Ectodermal cell (in vitro differentiated cells): ENCODE measurements around the gene INTS6L. TPM values are rescaled to one million over a fixed set of nuclear protein-coding genes. Genes with fewer than 3 reads are reported as not detected.

Experiments
- H3K27ac ChIP-seq: 2 replicates; pipeline ENCODE4 v1.7.0; 2013; ENCODE audit warnings: mild to moderate bottlenecking, low read depth, low read length; ENCODE audit not compliant: insufficient read depth, poor library complexity, severe bottlenecking
- H3K27me3 ChIP-seq: 2 replicates; pipeline ENCODE4 v1.7.0; 2013; ENCODE audit warnings: mild to moderate bottlenecking, low read length; ENCODE audit not compliant: insufficient read depth, control insufficient read depth, poor library complexity, severe bottlenecking
- H3K36me3 ChIP-seq: one replicate; pipeline ENCODE4 v1.7.0; 2013; ENCODE audit warnings: low read length; ENCODE audit not compliant: control insufficient read depth, insufficient read depth
- H3K4me1 ChIP-seq: one replicate; pipeline ENCODE4 v1.7.0; 2013; ENCODE audit warnings: low read length; ENCODE audit not compliant: control insufficient read depth, insufficient read depth
- H3K4me3 ChIP-seq: 2 replicates; pipeline ENCODE4 v1.7.0; 2013; ENCODE audit warnings: low read depth, low read length, control low read depth; ENCODE audit not compliant: insufficient read depth
- H3K9me3 ChIP-seq: 2 replicates; pipeline ENCODE4 v1.7.0; 2013; ENCODE audit warnings: mild to moderate bottlenecking, low read length, moderate library complexity; ENCODE audit not compliant: control insufficient read depth
- WGBS, 2 experiments: methylation state at CpG; one replicate each; pipeline ENCODE4 v1.1.7; 2013; ENCODE audit warnings: missing lambda C conversion rate in 2 of 2; 5-methylcytosine and 5-hydroxymethylcytosine counted together
- polyA plus RNA-seq, 4 experiments: library from polyadenylated mRNA; stranded (reverse); fragments of 50-300 nt; gene quantifications; one replicate each; pipeline ENCODE4 v1.2.3, GENCODE V29; 2013

INTS6L gene
- 13.3 TPM for polyA plus RNA-seq (2013, experiment 1 of 4)
- polyA plus RNA-seq (2013, experiment 2 of 4), result 13.5 TPM
- 9.1 TPM for polyA plus RNA-seq (2013, experiment 3 of 4)
- 10.3 TPM for polyA plus RNA-seq (2013, experiment 4 of 4)

GRCh38 chrX:135520553-135521404, at the start of gene INTS6L:
Gene INTS6L, plus strand, starts transcription at chrX:135520660. Its CDS starts 333 bp downstream, at chrX:135520993.
- Histone ChIP-seq H3K4me3 (peak within 1 kb of the TSS; percentile 64), H3K4me1 (no peaks in the 10 kb centered on the region), H3K27ac (peak within 1 kb of the TSS; percentile 69), H3K36me3 (no peaks in the 10 kb centered on the region), H3K27me3 (no peaks in the 10 kb centered on the region), H3K9me3 (no peaks in the 10 kb centered on the region)
- 0 to 1% methylated on average over 45 to 48 of the region's 50 CpGs for WGBS, 2 experiments

GRCh38 chrX:135476378-135476777, 44.1 kb upstream of the INTS6L start:
- no peaks in the 10 kb centered on the region for H3K4me1 ChIP-seq
- no peaks in the 10 kb centered on the region for H3K27me3 ChIP-seq
- no peak overlapping the region for H3K27ac ChIP-seq
- no peak overlapping the region for H3K4me3 ChIP-seq
- H3K36me3 ChIP-seq, result no peaks in the 10 kb centered on the region
- H3K9me3 ChIP-seq, result no peaks in the 10 kb centered on the region
- 92 to 98% methylated on average over 1 to 3 of the region's 3 CpGs for WGBS, 2 experiments

- H3K27me3 ChIP-seq, result no peaks in the 10 kb centered on the region
- no peaks in the 10 kb centered on the region for H3K4me1 ChIP-seq
- H3K27ac ChIP-seq, result no peak overlapping the region
- no peaks in the 10 kb centered on the region for H3K36me3 ChIP-seq
- no peak overlapping the region for H3K4me3 ChIP-seq
- no peaks in the 10 kb centered on the region for H3K9me3 ChIP-seq
- 22 to 35% methylated on average over 3 of the region's 3 CpGs for WGBS, 2 experiments
Observed at GRCh38 chrX:135477576-135477975, 42.9 kb upstream of the INTS6L start.

GRCh38 chrX:135480076-135480475, 40.4 kb upstream of the INTS6L start:
- Histone ChIP-seq H3K4me1 (no peaks in the 10 kb centered on the region), H3K27ac (no peak overlapping the region), H3K36me3 (no peaks in the 10 kb centered on the region), H3K27me3 (no peaks in the 10 kb centered on the region), H3K4me3 (no peak overlapping the region), H3K9me3 (no peaks in the 10 kb centered on the region)
- 89 to 95% methylated on average over 7 of the region's 7 CpGs for WGBS, 2 experiments

- H3K27ac ChIP-seq, result no peak overlapping the region
- H3K27me3 ChIP-seq, result no peaks in the 10 kb centered on the region
- H3K9me3 ChIP-seq, result no peaks in the 10 kb centered on the region
- 97 to 100% methylated on average over 6 to 7 of the region's 7 CpGs for WGBS, 2 experiments
- no peaks in the 10 kb centered on the region for H3K36me3 ChIP-seq
- H3K4me1 ChIP-seq, result no peaks in the 10 kb centered on the region
- no peak overlapping the region for H3K4me3 ChIP-seq
Observed at GRCh38 chrX:135481696-135482179, 38.7 kb upstream of the INTS6L start.

GRCh38 chrX:135484641-135485289, 35.7 kb upstream of the INTS6L start:
- Histone ChIP-seq H3K27me3 (no peaks in the 10 kb centered on the region), H3K4me1 (no peaks in the 10 kb centered on the region), H3K9me3 (no peaks in the 10 kb centered on the region), H3K4me3 (no peak overlapping the region), H3K36me3 (no peaks in the 10 kb centered on the region), H3K27ac (no peak overlapping the region)
- WGBS, 2 experiments, result 78% methylated on average over 3 of the region's 3 CpGs; no CpG with 5 or more reads in 1 of the 2 experiments

GRCh38 chrX:135489542-135489941, 30.9 kb upstream of the INTS6L start:
- H3K4me1 ChIP-seq, result no peaks in the 10 kb centered on the region
- no peaks in the 10 kb centered on the region for H3K9me3 ChIP-seq
- no peak overlapping the region for H3K4me3 ChIP-seq
- H3K27ac ChIP-seq, result no peak overlapping the region
- no peaks in the 10 kb centered on the region for H3K36me3 ChIP-seq
- WGBS, 2 experiments, result 83 to 88% methylated on average over 1 of the region's 1 CpG
- no peaks in the 10 kb centered on the region for H3K27me3 ChIP-seq

- no peaks in the 10 kb centered on the region for H3K27me3 ChIP-seq
- WGBS, 2 experiments, result 100% methylated on average over 1 of the region's 4 CpGs; no CpG with 5 or more reads in 1 of the 2 experiments
Observed at GRCh38 chrX:135490979-135491514, 29.4 kb upstream of the INTS6L start.

GRCh38 chrX:135494453-135494852, 26.0 kb upstream of the INTS6L start:
- no peaks in the 10 kb centered on the region for H3K9me3 ChIP-seq
- no peaks in the 10 kb centered on the region for H3K27me3 ChIP-seq
- H3K4me1 ChIP-seq, result no peaks in the 10 kb centered on the region
- H3K36me3 ChIP-seq, result no peaks in the 10 kb centered on the region
- H3K27ac ChIP-seq, result no peak overlapping the region
- H3K4me3 ChIP-seq, result no peak overlapping the region
- 89 to 91% methylated on average over 6 of the region's 6 CpGs for WGBS, 2 experiments

More at GRCh38 chrX:135490979-135491514, 29.4 kb upstream of the INTS6L start:
- Histone ChIP-seq H3K4me1 (no peaks in the 10 kb centered on the region), H3K9me3 (no peaks in the 10 kb centered on the region), H3K4me3 (no peak overlapping the region), H3K36me3 (no peaks in the 10 kb centered on the region), H3K27ac (no peak overlapping the region)

- H3K36me3 ChIP-seq, result no peaks in the 10 kb centered on the region
- H3K4me1 ChIP-seq, result no peaks in the 10 kb centered on the region
- H3K27ac ChIP-seq, result no peak overlapping the region
- H3K4me3 ChIP-seq, result no peak overlapping the region
- 89 to 91% methylated on average over 5 of the region's 5 CpGs for WGBS, 2 experiments
- H3K27me3 ChIP-seq, result no peaks in the 10 kb centered on the region
- no peaks in the 10 kb centered on the region for H3K9me3 ChIP-seq
Observed at GRCh38 chrX:135497736-135498135, 22.7 kb upstream of the INTS6L start.
